Fibroblast of skin of right biceps (primary cell): ENCODE measurements around the gene TSPAN33.
"Not testable (repeated sequence)": the region's sequence is repeated elsewhere in the genome, so short reads cannot be mapped to it uniquely, and the experiment has no call there.

Experiments
- DNase-seq: peaks from one replicate; pipeline ENCODE4 v3.0.0-alpha.2; 2013

The TSPAN33 gene

DNA sequence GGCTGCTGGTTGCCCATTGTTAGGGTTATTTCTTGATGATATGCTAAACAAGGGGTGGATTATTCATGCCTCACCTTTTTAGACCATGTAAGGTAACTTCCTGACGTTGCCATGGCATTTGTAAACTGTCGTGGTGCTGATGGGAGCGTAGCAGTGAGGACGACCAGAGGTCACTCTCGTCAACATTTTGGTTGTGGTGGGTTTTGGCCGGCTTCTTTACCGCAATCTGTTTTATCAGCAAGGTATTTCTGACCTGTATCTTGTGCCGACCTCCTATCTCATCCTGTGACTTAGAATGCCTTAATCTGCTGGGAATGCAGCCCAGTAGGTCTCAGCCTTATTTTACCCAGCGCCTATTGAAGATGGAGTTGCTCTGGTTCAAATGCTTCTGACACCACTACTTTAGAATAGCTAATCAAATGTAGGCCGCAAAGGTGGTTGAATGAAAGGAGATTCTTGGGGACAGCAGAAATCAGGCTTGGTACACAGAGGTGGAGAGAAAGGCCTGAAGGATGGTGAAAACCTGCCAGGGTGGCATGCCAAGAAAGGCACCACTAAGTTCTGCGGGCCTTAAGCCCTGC is 26.0 kb downstream of the TSPAN33 start:
- no peak for DNase-seq

DNA sequence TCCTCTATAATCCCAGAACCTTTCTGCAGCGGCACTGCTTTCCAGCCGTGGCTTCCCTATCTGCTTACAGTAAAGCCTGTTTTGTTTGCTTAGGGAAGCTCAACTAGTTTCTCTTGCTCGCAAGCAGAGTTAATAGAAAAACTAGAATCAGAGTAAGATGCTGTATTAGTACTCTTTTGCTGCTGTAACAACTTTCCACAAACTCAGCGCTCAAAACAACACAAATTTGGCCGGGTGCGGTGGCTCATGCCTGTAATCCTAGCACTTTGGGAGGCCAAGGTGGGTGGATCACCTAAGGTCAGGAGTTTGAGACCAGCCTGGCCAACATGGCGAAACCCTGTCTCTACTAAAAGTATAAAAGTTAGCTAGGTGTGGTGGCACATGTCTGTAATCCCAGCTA is 29.4 kb downstream of the TSPAN33 start:
- DNase-seq = not testable (repeated sequence)

- no peak for DNase-seq
Measured at GRCh38 chr7:129176916-129177710, 32.6 kb downstream of the TSPAN33 start.

- DNase-seq = peak; percentile 13
Measured at GRCh38 chr7:129184981-129185670, 40.6 kb downstream of the TSPAN33 start.

DNA sequence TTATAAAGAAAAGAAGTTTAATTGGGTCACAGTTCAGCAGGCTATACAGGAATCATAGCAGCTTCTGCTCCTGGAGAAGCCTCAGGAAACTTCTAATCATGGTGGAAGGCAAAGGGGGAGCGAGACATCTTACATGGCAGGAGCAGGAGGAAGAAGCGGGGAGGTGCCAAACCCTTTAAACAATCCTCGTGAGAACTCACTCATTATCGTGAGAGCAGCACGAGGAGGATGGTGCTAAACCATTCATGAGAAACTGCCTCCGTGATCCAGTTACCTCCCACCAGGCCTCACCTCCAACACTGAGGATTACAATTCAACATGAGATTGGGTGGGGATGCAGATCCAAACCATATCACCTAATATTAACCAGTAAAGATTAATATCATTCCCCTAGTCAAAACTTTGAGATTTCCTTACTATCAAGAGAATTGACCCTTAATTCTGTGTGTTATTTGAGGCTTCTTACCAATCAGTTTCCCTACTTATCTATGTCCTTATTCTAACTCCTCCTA is 42.3 kb downstream of the TSPAN33 start:
- DNase-seq = no peak

GRCh38 chr7:129187681-129188371 is 43.3 kb downstream of the TSPAN33 start:
- no peak for DNase-seq

DNA sequence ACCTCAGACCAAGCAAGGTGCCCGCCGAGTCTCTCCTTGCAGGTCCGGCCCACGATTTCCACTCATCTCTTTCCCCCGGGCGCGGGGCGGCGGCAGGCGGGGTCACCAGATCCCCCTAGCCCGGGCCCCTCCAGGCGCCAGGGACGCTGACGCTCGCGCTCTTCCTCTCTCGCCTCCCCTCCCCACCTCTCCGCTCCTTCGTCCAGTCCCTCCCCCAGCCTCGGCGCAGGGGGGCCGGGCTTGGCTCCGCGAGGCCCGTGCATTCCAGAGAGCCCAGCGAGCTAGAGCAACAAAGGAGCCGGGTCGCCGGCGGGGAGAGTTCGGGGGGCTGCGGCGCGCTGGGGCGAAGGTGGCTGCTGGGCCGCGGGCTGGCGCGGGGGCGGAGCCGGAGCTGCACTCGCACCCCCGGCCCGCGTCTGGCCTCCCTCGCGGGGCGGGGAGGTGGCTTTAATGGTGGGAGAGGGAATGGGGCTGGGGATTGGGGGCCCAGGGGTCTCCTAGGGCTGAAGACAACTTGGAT is 43.9 kb downstream of the TSPAN33 start, which contains the start of gene SMO:
Gene SMO (plus strand): TSS at position 262 of the 520 bp plus-strand sequence. CDS start 519 bp downstream, outside the sequence.
- peak; percentile 75 for DNase-seq

DNA sequence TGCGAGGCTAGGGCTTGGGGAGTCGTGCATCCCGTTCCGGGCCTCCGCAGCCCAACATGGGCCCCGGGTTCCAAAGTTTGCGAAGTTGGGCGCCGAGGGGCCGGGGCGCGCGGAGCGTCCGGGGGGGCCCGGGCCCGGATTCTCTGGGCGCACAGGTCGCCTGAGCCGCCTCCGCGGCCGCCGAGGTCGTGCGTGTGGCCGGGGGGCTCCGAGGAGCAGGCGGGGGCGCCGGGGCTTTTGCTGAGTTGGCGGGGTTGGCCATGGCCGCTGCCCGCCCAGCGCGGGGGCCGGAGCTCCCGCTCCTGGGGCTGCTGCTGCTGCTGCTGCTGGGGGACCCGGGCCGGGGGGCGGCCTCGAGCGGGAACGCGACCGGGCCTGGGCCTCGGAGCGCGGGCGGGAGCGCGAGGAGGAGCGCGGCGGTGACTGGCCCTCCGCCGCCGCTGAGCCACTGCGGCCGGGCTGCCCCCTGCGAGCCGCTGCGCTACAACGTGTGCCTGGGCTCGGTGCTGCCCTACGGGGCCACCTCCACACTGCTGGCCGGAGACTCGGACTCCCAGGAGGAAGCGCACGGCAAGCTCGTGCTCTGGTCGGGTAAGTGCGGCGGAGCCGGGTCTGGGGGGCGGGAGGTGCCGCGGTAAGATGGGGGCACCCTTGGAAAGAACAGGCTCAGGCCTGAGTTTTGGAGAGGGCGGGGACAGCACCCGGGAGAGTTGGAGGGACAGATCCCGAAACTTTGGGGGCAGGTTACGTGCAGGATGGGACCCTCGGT is 44.6 kb downstream of the TSPAN33 start:
- peak; percentile 16 for DNase-seq

- DNase-seq = no peak
Measured at GRCh38 chr7:129189661-129190310, 45.3 kb downstream of the TSPAN33 start.

DNA sequence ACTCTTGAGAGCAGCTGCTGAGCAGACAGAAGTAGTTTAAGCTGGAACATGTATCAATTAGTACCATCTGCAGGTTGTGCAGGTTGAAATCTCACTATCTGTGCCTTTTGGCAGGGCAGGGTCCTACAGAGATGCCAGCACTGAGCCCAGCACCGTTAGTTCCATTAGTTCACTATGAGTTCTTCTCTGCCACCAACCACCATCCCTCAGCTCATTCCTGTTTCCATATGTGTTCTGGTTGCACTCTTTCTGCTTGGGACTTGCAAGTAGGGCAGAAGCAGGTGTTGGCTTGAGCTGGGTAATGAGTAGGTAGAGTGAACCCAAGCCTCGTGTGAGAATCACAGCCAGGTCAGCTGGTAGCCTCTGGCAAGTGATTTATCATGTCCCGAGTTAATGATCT is 46.8 kb downstream of the TSPAN33 start:
- no peak for DNase-seq

- no peak for DNase-seq
Measured at GRCh38 chr7:129193892-129194291, 49.4 kb downstream of the TSPAN33 start.

GRCh38 chr7:129197771-129198170 is 53.3 kb downstream of the TSPAN33 start:
- no peak for DNase-seq

- DNase-seq = no peak
Measured at GRCh38 chr7:129199406-129199805, 54.9 kb downstream of the TSPAN33 start.

GRCh38 chr7:129202058-129202777 is 57.7 kb downstream of the TSPAN33 start:
- no peak for DNase-seq

GRCh38 chr7:129203050-129203741 is 58.7 kb downstream of the TSPAN33 start:
- no peak for DNase-seq

- no peak for DNase-seq
Measured at GRCh38 chr7:129205126-129205818, 60.8 kb downstream of the TSPAN33 start.

DNA sequence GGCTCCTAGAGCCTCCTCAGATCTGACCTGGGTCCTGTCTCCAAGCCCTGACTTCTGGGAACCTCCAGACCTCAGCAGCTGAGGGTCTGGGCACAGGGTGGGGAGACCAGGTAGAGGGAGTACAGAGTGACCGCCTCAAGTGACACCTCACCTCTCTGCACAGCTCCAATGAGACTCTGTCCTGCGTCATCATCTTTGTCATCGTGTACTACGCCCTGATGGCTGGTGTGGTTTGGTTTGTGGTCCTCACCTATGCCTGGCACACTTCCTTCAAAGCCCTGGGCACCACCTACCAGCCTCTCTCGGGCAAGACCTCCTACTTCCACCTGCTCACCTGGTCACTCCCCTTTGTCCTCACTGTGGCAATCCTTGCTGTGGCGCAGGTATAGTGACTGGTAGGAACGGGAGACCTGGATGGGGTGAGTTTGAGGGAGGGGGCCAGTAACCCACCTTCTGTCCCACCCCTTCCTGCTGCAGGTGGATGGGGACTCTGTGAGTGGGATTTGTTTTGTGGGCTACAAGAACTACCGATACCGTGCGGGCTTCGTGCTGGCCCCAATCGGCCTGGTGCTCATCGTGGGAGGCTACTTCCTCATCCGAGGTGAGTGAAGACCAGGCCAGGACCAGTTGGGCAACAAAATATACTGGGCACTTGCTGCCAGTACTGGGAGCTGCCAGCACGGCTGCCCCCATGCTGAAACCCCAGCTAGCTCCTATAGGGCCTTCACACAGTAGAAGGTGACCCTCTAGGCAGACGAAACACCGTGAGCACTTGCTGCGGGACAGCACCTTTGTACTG is 61.7 kb downstream of the TSPAN33 start:
- DNase-seq = no peak

GRCh38 chr7:129208667-129209066 is 64.2 kb downstream of the TSPAN33 start:
- no peak for DNase-seq
